HK-2 (cell line): ENCODE results near the gene SERHL2.
A peak's percentile ranks its signal among the peaks of the same experiment; 100 is the strongest.
"Not testable (repeated sequence)": the region's sequence is repeated elsewhere in the genome, so short reads cannot be mapped to it uniquely, and the experiment has no call there.

ENCODE experiments used
- DNase-seq: peaks from one replicate; pipeline ENCODE4 v3.0.0-alpha.2; 2018; ENCODE audit not compliant: unreplicated experiment

SERHL2 gene

DNA sequence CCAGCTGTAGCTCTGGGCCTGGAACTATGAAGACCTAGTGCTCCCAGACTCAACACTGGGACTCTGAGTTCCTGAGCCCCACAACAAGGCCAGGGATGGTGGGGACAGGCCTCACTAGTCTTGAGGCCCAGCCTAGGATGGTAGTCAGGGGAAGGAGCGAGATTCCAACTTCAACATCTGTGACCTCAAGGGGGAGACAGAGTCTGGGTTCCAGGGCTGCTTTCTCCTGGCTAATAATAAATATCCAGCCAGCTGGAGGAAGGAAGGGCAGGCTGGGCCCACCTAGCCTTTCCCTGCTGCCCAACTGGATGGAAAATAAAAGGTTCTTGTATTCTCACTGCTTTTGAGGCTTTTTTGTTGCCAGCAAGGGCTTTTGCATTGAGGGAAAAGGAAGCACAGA, 20.3 kb downstream of the SERHL2 start:
- DNase-seq, result not testable (repeated sequence)

DNA sequence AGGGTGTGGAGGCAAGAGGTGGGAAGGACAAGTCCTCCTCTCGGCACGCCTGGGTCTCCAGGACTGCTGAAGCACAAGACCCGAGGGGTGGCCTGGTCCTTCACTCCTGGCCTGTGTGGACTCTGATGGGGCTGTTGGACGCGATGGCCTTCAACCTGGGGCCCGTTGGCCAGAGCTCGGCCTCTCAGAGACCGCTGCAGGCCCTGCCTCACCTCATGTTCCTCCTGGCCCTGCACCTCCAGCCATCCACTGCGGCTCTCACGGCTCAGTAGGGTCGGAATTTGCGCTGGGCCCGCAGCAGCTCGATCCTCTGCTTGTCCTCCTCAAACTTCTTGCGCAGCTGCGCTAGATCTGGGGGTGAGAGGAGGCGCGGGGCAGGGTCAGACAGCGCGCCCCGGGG, 20.7 kb downstream of the SERHL2 start:
- DNase-seq, result not testable (repeated sequence)

DNA sequence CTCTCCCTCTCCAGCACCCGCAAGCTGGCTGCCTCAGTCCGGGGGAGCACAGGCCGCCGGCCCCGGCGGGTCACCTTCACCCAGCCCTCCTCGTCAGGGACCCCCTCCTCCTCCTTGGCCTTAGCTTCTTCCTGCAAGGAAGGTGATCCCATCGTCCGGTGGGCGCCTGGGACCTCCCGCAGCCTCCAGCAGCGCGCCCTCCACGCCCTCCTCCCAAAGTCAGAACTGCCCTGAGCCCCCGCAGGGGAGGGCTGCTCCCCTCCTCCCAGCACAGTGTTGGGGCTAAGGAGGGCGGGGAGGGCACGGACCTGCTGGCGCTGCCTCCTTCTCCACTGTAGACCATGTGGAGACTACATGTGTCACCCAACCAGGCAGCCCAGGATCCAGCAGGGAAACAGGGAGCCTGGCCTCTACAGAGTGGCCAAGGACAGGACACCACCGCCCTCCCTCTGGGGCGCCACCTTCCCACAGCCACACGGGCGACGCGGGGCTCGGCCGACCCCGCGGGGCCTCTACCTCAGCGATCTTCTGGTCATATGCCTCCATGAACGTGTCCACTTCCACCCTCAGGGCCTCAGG, 22.3 kb downstream of the SERHL2 start:
- DNase-seq, result not testable (repeated sequence)

DNA sequence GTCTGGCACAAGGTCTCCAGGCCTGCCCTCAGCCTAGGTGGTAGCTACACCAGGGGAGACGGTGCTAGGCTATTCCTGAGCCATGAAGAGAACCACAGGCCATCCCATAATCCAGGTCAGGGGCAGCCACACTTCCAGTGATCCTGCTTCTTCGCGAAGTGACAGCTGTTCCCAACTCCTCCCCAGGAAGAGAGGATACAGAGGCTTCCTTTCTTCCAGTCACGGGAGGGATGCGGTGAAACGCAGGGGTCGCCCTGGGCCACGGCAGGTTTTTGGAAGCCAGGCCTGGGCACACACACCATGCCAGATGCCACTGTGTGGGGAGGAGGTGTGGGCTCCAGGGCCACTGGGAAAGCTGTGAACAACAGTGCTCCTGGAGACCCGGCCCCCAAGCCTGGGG, 23.4 kb downstream of the SERHL2 start:
- DNase-seq, result not testable (repeated sequence)

GRCh38 chr22:42577623-42578240, 24.0 kb downstream of the SERHL2 start:
- no peak for DNase-seq

GRCh38 chr22:42580040-42580439, 26.3 kb downstream of the SERHL2 start:
- DNase-seq, result not testable (repeated sequence)

- DNase-seq, result not testable (repeated sequence)
Measured at GRCh38 chr22:42581194-42581761, 27.5 kb downstream of the SERHL2 start.

DNA sequence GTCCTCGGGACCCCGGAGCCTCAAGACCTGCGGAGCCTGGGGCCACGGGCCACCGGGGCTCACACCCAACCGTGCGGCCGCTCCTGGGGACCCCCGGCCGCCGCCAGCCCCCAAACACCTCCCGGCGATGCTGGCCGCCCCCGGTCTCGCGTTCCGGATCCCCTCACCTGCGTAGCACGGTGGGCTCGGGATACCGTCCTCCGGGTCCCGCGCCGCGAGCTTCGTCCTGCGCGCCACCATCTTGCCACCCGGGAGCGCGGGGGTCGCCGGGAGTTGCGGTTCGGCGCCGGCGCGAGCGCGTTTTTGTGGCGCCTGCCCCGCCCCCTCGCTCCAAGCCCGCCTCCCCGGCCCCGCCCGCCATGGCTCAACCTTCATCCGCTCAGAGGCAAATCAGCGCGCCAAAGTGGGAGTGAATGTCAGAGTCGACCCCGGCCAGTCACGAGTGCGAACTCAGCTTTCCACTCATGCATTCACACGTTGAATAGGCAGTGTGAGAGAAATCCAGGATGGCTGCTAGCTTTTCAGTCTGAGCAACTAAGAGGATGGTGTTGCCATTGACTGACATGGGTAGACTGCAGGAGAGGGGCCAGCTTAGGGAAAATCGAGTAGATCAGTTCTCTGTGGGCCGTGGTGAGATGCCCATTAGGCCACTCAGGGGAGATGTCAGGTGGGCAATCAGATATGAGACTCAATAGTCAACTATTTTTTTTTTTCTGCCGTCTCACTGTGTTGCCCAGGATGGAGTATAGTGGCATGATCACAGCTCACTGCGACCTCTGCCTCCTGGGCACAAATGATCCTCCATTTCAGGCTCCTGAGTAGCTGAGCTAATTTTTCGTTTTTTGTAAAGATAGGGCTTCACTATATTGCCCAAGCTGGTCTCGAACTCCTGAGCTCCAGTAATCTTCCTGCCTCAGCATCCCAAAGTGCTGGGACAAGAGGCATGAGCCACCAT, 28.3 kb downstream of the SERHL2 start:
- peak; percentile 80 for DNase-seq

- no peak for DNase-seq
Measured at GRCh38 chr22:42582987-42583386, 29.2 kb downstream of the SERHL2 start.

GRCh38 chr22:42584364-42584940, 30.7 kb downstream of the SERHL2 start:
- no peak for DNase-seq

DNA sequence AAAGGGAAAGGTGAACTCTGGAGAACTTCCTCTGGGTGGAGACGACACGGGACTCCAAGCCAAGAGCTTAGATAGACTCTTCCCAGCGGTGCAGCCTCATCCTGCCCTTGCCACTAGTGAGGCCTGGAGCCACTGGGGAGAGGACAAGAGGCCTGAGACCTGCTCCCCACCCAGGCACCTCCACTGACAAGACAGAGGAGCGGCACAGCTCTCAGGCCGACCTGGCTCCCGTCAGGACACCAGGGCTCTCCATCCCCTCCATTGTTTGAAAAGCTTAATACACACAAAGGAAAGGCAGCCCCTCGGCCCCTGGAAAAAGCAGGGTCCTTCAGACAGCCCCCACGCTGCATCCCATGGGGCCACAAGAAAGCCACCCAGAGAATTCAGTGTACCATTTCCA, 31.3 kb downstream of the SERHL2 start:
- DNase-seq, result no peak

DNA sequence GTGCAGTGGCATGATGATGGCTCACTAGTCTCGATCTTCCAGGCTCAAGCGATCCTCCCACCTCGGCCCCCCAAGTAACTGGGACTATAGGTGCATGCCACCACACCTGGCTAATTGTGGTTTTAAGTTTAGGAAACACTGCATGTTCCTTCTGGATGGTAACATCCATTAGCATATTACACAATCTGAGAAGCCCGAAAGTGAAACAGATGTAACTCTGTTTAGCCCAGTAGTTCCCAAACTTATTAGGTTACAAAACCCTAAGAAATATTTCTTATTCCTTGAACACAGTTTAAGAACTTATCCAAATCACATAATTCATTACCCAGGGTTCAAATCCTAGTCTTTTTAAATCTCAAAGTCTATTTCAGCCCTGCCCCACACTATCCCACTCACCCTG, 32.6 kb downstream of the SERHL2 start:
- DNase-seq, result no peak

- no peak for DNase-seq
Measured at GRCh38 chr22:42587588-42588175, 33.9 kb downstream of the SERHL2 start.

DNA sequence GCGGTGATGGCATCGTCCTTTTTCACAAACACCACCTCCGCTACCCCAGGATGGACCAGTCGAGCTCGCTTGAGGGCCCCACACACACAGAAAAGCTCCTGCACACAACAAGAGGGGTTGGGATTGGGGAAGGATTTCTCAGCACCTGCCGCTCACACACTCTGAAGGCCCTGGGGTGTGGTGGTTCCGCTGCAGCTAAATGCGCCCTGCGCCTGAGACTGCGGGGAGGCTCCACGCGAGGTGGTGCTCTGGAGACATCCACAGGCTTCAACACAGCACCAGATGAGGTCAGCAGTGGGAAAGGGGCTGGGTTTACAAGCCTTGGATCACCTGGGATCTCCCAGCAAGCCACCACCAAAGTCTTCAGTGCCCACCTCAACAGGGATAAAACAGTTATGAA, 38.2 kb downstream of the SERHL2 start:
- DNase-seq, result no peak

GRCh38 chr22:42595434-42595833, 41.7 kb downstream of the SERHL2 start:
- DNase-seq, result no peak

GRCh38 chr22:42596336-42596735, 42.6 kb downstream of the SERHL2 start:
- no peak for DNase-seq

- DNase-seq, result no peak
Measured at GRCh38 chr22:42596863-42597530, 43.2 kb downstream of the SERHL2 start.

DNA sequence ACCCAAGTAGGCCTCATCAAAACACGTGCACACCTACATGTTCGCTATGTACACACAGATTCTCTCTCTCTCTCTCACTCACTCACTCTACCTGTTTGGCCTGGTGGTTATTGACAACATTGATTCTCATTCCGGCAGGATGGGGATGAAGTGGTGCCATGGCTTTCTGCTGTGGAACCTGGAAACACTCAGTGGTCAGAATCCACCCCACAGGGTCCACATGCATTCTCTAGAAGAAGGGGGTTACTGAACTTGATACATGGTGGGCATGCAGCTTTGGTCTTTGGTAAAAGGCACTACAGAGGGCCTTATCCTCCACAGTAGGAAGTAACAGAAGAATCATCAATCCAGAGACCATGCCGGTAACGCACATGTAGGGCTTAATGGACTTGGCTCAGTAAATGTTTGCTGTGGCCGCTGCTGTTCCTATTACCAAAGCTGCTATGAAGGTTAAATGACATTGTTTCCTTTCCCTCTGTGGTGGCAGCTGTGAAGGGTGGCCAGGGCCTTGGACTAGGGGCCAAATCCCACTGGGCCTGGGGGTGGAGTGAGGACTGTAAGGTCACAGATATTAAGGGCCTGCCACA, 48.2 kb downstream of the SERHL2 start:
- no peak for DNase-seq

DNA sequence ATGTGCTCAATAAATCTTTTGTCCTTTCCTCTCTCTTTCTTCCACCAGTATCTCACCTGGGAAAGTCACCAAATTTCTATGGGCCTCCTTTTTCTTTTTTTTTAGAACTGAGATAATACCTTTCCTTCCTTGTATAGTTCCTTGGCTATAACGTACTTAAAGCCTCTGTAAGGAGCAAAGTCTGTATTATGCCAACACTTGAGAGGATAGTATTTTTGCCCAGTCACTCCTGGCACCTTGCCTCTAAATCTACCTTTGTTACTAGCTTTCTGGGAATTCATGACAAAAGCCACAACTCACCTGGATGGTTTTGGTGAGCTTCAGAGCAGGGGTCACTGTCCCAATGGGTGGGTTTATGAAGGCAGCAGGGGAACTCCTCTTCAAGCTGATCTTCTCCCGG, 48.7 kb downstream of the SERHL2 start:
- no peak for DNase-seq

DNA sequence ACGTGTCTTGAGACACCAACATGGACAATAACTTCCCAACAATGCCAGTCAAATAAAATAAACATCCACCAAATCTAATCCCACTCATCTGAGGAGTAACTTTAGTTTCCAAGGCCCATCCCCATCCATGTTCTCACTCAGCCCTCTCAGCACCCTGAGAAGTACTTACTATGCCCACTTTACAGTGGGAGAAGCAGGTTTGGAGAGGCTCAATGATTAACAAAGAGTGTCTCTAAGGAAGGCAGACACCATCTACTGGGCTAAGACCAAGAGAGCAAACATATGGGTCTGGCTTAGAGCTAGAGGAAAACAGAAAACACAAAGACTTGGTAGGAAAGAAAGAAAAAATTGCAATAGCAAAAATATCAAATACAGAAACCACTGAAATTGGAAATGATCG, 49.7 kb downstream of the SERHL2 start:
- DNase-seq, result no peak

- DNase-seq, result no peak
Measured at GRCh38 chr22:42604403-42604802, 50.6 kb downstream of the SERHL2 start.
